NCI-H1930 (cell line): ENCODE data around the gene KHDC1L.
A peak's percentile ranks its signal among the peaks of the same experiment; 100 is the strongest.
"Not testable (repeated sequence)": the region's sequence is repeated elsewhere in the genome, so short reads cannot be mapped to it uniquely, and the experiment has no call there.

ENCODE experiments used
- DNase-seq, 2 experiments: peaks; one replicate each; lab custom pipeline; 2025; lab: John Stamatoyannopoulos, UW

Gene KHDC1L

DNA sequence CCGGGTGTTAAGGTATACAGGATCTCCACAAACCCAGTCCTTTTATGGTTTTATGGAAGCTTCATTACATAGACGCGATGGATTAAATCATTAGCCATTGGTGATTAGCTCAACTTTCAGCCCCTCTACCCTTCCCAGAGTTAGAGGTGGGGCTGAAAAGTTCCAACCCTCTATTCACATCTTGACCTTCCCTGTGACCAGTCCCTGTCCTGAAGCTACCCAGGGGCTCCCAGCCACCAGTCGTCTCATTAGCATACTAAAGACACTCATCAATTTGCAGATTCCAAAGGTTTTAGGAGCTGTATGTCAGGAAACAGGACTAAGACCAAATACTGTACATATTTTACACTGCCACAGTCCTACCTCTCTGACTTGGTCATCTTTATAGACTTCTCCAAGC, 21.0 kb downstream of the KHDC1L start:
- DNase-seq = no peak

DNA sequence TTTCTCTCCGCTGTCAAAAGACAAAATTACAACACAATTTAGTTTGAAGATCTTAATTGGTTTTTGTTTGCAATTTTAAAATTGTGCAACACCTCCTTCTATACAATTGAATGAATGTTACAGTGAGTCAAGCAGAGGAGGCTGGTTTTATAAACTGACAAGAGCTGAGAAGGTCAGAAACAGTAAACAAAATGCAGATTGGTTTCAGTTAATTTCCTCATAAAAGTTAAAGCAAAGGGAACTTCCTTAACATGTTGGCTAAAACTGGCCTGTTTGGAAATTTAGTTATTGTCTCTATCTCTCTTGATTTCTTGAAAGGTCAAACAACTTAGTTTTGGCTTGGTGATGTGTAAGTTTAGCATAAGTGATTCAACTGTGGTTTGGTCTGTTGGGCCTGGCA, 22.2 kb downstream of the KHDC1L start:
- no peak for DNase-seq

DNA sequence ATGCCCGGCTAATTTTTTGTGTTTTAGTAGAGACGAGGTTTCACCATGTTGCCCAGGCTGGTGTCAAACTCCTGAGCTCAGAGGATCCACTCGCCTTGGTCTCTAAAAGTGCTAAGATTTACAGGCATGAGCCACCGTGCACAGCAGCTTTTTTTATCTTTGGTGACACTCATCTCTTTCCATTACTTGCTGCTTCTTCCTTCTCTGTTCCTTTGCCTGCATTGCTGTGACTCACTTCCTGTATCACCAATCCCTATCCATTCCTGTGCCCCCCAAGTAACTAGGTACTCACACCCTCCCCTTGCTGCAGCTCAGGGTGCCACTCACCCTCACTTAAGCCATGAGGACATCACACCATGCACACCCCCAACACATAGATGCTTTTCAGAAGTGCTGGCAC, 24.6 kb downstream of the KHDC1L start:
- no peak for DNase-seq

DNA sequence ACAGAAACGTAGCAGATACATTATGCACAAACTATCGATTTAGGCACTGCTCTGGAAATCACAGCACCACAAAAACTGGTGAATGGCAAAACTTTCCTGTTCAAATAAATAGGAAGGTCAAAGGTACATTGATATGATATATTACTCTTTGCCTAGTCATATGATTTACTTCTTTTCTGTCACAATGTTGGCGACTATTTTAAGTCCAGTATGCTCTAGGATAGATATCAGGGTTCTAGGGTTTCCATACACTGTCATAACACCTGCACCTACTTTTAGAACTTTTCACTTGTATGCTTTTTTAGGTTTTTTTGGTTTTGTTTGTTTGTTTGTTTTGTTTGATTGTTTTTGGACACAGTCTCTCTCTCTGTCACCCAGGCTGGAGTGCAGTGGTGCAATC, 25.0 kb downstream of the KHDC1L start:
- no peak for DNase-seq

DNA sequence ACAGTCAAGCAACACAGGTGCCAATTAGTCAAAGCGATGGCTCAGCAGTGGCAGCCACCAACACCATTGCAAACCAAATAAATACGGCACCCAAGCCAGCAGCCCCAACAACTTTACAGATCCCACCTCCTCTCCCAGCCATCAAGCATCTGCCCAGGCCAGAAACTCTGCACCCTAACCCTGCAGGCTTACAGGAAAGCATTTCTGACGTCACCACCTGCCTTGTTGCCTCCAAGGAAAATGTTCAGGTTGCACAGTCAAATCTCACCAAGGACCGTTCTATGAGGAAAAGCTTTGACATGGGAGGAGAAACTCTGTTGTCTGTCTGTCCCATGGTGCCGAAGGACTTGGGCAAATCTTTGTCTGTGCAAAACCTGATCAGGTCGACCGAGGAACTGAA, 30.6 kb downstream of the KHDC1L start:
- DNase-seq = no peak

DNA sequence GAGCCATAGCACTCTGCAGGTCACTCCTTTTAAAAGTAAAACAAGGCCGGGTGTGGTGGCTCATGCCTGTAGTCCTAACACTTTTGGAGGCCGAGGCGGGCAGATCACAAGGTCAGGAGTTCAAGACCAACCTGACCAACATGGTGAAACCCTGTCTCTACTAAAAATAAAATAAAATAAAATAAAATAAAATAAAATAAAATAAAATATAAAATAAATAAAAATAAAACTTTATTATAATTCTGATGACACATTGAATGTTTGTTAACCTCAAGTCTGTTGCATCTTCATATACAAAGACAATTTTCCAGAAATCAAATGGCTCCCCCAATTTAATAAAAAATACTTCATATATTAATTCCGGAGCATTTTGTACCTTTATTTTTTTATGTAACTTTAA, 32.0 kb downstream of the KHDC1L start:
- DNase-seq = not testable (repeated sequence)

DNA sequence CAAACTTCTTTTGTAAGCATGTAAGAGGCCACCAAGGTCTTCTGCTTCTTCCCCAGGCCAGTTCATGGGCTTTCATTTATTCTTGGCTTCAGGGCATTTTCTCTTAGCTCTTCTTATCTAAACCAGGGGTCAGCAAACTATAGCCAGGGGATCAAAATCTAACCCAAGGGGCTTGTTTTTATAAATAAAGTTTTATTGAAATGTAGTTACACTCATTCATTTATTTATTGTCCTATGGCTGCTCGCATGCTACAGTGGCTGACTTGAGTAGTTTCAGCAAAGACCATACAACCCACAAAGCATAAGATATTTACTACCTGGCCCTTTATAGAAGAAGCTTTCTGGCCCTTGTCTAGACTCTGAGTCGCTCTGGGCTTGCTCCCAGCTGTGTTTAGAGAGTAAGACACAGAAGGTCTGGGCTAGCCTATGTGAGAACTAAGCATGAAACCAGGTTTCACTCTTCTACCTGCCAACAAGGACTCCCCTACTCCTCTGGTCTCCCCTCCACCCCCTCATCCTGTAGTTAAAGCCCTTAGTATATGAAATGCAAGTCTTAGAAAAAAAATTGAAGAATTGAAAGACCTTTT, 43.2 kb downstream of the KHDC1L start:
- DNase-seq = no peak

DNA sequence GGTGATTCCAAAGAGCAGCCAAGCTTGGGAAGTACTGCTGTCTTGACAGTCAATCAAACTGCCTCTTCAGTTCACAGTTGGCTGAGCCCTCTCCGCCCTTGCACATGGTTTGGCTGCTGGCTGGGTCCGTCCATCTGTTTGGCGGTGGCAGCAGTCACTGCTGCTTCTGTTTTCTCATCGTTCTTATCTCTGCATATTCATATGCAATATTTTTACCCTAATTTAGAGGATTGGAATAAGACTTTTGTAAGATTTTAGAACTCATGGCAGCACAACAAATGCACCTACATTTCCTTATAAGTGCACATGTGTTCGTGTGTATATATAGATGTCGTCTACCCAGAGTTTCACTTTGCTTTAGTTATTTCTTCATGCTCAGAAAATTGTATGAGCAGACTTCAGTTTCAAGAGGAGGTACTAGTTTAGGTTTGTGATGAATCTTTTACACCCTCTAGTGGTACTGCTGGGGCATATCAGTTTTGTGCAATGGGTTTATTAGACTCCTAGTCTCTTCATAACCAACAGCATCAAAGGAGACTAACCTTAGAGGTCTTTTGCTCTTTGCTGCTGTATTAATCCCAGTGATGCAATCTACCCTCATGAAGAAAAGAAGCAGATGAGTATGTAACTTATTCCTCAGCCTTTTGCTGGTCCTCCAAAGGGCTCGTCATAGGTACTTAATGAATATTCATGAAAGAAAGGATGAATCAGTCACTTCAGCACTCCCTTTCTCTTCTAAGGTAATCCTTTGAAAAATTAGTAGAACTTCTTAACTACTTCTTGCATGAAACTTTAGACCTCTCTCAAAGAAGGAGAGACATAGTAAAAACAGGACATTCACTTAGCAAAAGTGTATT, 44.3 kb downstream of the KHDC1L start:
- DNase-seq = peak; percentile 9 to 31

DNA sequence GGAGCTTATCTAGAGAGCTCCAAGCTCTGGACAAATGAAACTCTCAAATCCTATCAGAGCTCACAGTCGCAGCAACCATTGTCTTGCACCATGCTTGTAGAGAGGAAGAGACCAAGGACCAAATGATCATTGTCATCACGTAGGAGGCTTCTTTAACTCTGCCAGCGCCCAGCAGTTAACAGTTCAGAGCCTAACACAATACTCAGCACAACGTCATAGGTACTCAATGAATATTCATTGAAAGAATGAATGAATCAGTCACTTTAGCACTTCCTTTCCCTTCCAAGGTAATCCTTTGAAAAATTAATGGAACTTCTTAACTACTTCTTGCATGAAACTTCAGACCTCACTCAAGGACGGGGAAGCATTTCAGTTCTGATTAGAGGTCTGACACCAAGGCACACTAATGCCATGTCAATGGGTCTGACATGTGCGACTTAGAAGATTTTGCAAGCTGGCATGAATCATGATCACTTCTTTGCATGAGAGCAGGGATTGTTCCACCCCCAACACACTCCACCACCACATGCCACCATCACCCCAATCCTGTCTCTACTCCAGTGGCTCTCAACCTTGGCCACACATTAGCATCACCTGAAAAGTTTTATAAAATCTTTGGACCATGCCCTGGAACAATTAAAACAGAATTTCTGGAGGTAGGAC, 45.1 kb downstream of the KHDC1L start:
- no peak for DNase-seq

DNA sequence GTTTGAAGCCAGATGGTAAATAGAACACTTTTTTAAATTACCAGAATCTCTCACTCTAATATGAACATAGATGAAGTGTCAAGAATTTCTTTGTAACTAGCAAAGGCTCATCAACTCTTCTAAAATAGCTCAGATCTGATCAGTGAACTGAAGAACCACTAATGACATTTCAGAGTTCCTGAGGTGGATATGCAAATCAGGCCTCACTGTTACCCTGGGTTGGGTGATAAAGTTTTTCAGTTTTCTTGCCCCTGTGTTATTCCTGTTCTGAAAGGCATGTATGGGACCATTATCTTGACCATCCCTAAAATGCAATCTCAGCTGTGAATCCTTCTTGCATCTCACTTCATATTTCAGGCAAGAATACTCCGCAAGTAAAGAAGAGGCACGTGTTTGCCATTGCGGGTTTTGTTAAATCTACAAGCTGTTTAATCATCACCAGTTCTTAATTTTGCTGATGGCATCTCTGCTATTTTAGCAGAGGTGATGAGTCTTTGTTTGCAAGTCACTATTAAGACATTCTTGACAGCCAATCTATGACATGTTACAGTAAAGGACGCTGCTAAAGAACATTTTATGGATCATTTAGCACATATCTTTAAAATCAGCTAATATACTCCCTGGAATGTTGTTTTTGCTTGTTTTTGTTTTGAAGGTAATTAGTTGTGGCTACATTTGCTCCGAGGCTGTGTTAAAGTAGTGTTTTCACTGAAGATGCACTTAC, 47.9 kb downstream of the KHDC1L start:
- DNase-seq = no peak

DNA sequence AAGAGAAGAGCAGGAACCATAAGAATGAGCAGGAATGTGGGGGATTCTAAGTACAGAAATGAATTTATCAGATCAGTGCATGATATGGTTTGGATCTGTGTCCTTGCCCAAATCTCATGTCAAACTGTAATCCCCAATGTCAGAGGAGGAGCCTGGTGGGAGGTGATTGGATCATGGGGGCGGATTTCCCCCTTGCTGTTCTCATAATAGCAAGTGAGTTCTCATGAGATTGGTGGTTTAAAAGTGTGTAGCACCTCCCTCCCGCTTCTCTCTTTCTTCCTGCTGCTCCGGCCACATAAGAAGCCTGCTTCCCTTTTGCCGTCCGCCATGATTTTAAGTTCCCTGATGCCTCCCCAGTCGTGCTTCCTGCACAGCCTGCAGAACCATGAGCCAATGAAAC, 49.2 kb downstream of the KHDC1L start:
- no peak for DNase-seq

DNA sequence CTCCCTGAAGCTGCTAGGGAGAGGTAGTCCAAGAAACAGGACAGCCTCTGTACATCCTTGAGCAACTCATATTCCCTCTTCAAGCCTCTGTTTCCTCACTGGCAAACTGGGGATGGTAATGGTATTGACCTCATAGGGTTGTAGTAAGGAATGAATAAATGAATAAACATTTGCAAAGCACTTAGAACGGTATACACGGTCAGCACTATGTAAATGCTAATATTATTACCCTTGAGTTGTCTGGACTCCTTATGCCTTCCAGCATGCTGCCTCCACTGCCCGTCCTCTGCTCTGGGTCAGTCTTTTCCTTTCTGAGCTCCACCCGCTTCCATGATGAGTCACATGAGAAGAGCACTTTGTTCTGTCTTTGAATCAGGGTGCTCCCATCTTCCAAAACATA, 50.6 kb downstream of the KHDC1L start:
- DNase-seq = no peak
